H1 (cell line): ENCODE measurements around the gene KCTD2. TPM values are rescaled to one million over a fixed set of nuclear protein-coding genes. Genes with fewer than 3 reads are reported as not detected.

ENCODE experiments used
- ASH2L ChIP-seq: fragments of 200-600, 300-600 bp; sonication (generic); IDR thresholded peaks from one replicate; pipeline ENCODE4 v1.7.1; 2017; ENCODE audit warnings: low read length
- BCL11A ChIP-seq, 2 experiments: IDR thresholded peaks; one replicate each; pipeline ENCODE4 v1.6.1; 2011; ENCODE audit warnings: low read depth in 2 of 2, low read length in 2 of 2, mild to moderate bottlenecking in 2 of 2
- CEBPB ChIP-seq: IDR thresholded peaks from 2 replicates; pipeline ENCODE4 v1.6.1; 2012; ENCODE audit warnings: low read depth, low read length
- CHD2 ChIP-seq: IDR thresholded peaks from 2 replicates; pipeline ENCODE4 v1.6.1; 2012; ENCODE audit warnings: low read length, improper control_type of control experiment
- CTBP2 ChIP-seq: IDR thresholded peaks from 2 replicates; pipeline ENCODE4 v1.7.0; 2011; ENCODE audit warnings: borderline replicate concordance, mild to moderate bottlenecking, moderate library complexity, mixed read lengths, low read length; ENCODE audit not compliant: insufficient read depth, insufficient read length
- EGR1 ChIP-seq: IDR thresholded peaks from 2 replicates; pipeline ENCODE4 v1.6.1; 2011; ENCODE audit warnings: low read depth, low read length, borderline replicate concordance
- EZH2 ChIP-seq: fragments of 200-600 bp; sonication (generic); IDR thresholded peaks from 2 replicates; pipeline ENCODE4 v1.7.1; 2012; ENCODE audit warnings: low read depth, mild to moderate bottlenecking, moderate library complexity, low read length, inconsistent platforms; ENCODE audit not compliant: severe bottlenecking
- HDAC6 ChIP-seq: IDR thresholded peaks from one replicate; pipeline ENCODE4 v1.7.1; 2012; ENCODE audit warnings: low read depth, mild to moderate bottlenecking, inconsistent platforms, low read length, moderate library complexity
- MAX ChIP-seq: IDR thresholded peaks from 2 replicates; pipeline ENCODE4 v1.6.1; 2012; ENCODE audit warnings: inconsistent platforms
- POU5F1 ChIP-seq: IDR thresholded peaks from 2 replicates; pipeline ENCODE4 v1.6.1; 2011; ENCODE audit warnings: low read depth, mild to moderate bottlenecking, low read length, moderate library complexity
- RAD21 ChIP-seq, 2 experiments: IDR thresholded peaks in 1 of 2; conservative IDR thresholded peaks in 1 of 2; 2 replicates each; pipeline ENCODE4 v1.6.1; 2011; ENCODE audit warnings: low read depth in 2 of 2, low read length in 2 of 2, improper control_type of control experiment in 1 of 2, inconsistent platforms in 1 of 2, mild to moderate bottlenecking in 1 of 2, moderate library complexity in 1 of 2
- RBBP5 ChIP-seq: IDR thresholded peaks from 2 replicates; pipeline ENCODE4 v1.7.1; 2012; ENCODE audit warnings: low read depth, mild to moderate bottlenecking, inconsistent platforms, low read length, moderate library complexity, borderline replicate concordance
- RFX5 ChIP-seq: IDR thresholded peaks from 2 replicates; pipeline ENCODE4 v1.6.1; 2011; ENCODE audit warnings: low read depth, low read length, improper control_type of control experiment, borderline replicate concordance
- SIN3A ChIP-seq, 2 experiments: IDR thresholded peaks in 1 of 2; conservative IDR thresholded peaks in 1 of 2; 2 replicates each; pipeline ENCODE4 v1.6.1; 2011 to 2012; ENCODE audit warnings: low read length in 2 of 2, improper control_type of control experiment in 1 of 2, low read depth in 1 of 2, mild to moderate bottlenecking in 1 of 2
- SIX5 ChIP-seq: IDR thresholded peaks from 2 replicates; pipeline ENCODE4 v1.6.1; 2011; ENCODE audit warnings: mild to moderate bottlenecking, low read depth, low read length
- SP2 ChIP-seq: IDR thresholded peaks from 2 replicates; pipeline ENCODE4 v1.6.1; 2012; ENCODE audit warnings: mild to moderate bottlenecking, low read length, inconsistent platforms
- SUZ12 ChIP-seq: fragments of 200-600 bp; sonication (generic); IDR thresholded peaks from 2 replicates; pipeline ENCODE4 v1.6.1; 2012; ENCODE audit warnings: mild to moderate bottlenecking, inconsistent platforms, low read length, moderate library complexity, mixed read lengths
- TCF12 ChIP-seq: IDR thresholded peaks from 2 replicates; pipeline ENCODE4 v1.6.1; 2011; ENCODE audit warnings: low read depth, mild to moderate bottlenecking, low read length
- USF2 ChIP-seq: IDR thresholded peaks from 2 replicates; pipeline ENCODE4 v1.6.1; 2011; ENCODE audit warnings: low read length, improper control_type of control experiment
- YY1 ChIP-seq: IDR thresholded peaks from 2 replicates; pipeline ENCODE4 v1.6.1; 2011; ENCODE audit warnings: low read depth, mild to moderate bottlenecking, low read length
- ZNF274 ChIP-seq: IDR thresholded peaks from 2 replicates; pipeline ENCODE4 v1.7.0; 2012; ENCODE audit warnings: low read length, borderline replicate concordance; ENCODE audit errors: extremely low read depth
- polyA plus RNA-seq, 7 experiments: library from polyadenylated mRNA; depleted of rRNA in 3 of 7; stranded (reverse) in 5 of 7; unstranded in 2 of 7; fragments of >200 nt in 5 of 7; fragments of 200-250 nt in 2 of 7; gene quantifications; 1 replicate in 5 of 7; 2 replicates in 1 of 7; 4 replicates in 1 of 7; pipeline versions ENCODE4 v1.2.1 to v1.2.3, GENCODE V29; 2011 to 2013; ENCODE audit warnings: missing spikeins in 2 of 7, mixed read lengths in 2 of 7
- total RNA-seq: library from RNA; stranded (reverse); fragmentation: NEBNext Ultra II Directional; extraction: Animal tissue kit (Norgen Biotek cat#: 25700); gene quantifications from 2 replicates; pipeline ENCODE4 v1.2.1, GENCODE V29; 2021
- TF ChIP-seq, protein P1 (sequence below): IDR thresholded peaks from 2 replicates; pipeline ENCODE4 v1.6.1; 2011; ENCODE audit warnings: low read depth, mild to moderate bottlenecking, low read length; ENCODE audit not compliant: insufficient read depth

Gene KCTD2
- total and polyA plus RNA-seq, 2 of the 8 experiments (the other 6 are each of a cell fraction or from before 2014, with no cell fraction given): 33.7 to 36.8 TPM

DNA sequence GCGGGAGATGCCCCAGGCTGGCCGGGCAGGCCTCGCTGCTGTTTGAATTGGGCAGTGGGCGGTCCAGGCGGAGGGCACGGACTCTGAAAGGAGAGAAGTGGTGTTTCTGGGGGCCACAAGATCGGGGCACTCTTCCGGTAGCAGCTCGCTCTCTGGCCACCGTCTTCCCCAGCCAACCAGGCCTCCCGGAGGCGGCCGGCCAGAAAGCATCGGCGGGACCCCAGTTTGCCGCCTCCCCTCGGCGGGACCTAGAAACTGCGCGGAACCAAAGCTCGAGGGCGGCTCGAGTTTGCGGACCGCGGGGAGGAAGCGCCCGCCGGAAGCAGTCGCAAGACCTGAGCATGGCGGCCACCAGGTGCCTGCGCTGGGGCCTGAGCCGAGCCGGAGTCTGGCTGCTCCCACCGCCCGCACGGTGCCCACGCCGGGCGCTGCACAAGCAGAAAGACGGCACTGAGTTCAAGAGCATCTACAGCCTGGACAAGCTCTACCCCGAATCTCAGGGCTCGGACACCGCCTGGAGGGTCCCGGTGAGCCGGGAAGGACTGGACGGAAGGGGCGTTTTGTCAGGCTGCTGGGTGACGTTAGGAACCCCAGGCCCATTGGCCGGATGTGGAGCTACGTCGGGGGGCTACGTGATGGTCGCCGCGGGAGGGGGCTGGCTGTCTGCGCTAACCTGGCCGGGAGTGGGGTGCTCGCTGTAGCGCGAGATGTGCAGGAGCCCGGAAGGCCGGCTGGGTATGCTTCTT, 34.5 kb upstream of the KCTD2 start, which contains the start of gene MRPL58 (continued):
- TF ChIP-seq USF2 (no peak), ZNF274 (no peak), EGR1 (0 out of 2 replicates have a peak, but pooled peaks have one; percentile 46), RAD21 (IDR thresholded peaks at IDR 0.05 in 1 of 2, conservative IDR thresholded peaks at IDR 0.05 in 1 of 2; ENCODE audit: low read depth in 2 of 2, low read length in 2 of 2) (peak in 1 of 2 experiments; percentile 38; a peak in 3 of 4 replicates), TCF12 (0 out of 2 replicates have a peak, but pooled peaks have one; percentile 32), CHD2 (peak; percentile 44), YY1 (peak; percentile 95), SP2 (no peak), CEBPB (no peak), ASH2L (peak; percentile 98), RFX5 (no peak), MAX (peak; percentile 77), SUZ12 (no peak), HDAC6 (no peak), SIN3A (conservative IDR thresholded peaks at IDR 0.05 in 1 of 2, IDR thresholded peaks at IDR 0.05 in 1 of 2; ENCODE audit: low read depth in 1 of 2, low read length in 2 of 2) (peak; percentile 34 to 91; a peak in 2 of 4 replicates), BCL11A (IDR thresholded peaks at IDR 0.05; ENCODE audit: low read depth in 2 of 2, low read length in 2 of 2) (no peak), SIX5 (peak; percentile 28; the same call in 1 of the 2 replicates), POU5F1 (no peak), CTBP2 (peak; percentile 22), RBBP5 (no peak; the same call in 1 of the 2 replicates), EZH2 (no peak)
- TF ChIP-seq, protein P1, sequence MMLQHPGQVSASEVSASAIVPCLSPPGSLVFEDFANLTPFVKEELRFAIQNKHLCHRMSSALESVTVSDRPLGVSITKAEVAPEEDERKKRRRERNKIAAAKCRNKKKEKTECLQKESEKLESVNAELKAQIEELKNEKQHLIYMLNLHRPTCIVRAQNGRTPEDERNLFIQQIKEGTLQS: 0 out of 2 replicates have a peak, but pooled peaks have one; percentile 6
